GM18517 (cell line): ENCODE results near the gene SSR4.

ENCODE experiments used
- ATAC-seq: cut with Tn5 transposase; IDR thresholded peaks from one replicate; pipeline ENCODE4 v1.9.1; 2021; ENCODE audit warnings: mild to moderate bottlenecking, moderate library complexity; ENCODE audit not compliant: unreplicated experiment

SSR4 gene

DNA sequence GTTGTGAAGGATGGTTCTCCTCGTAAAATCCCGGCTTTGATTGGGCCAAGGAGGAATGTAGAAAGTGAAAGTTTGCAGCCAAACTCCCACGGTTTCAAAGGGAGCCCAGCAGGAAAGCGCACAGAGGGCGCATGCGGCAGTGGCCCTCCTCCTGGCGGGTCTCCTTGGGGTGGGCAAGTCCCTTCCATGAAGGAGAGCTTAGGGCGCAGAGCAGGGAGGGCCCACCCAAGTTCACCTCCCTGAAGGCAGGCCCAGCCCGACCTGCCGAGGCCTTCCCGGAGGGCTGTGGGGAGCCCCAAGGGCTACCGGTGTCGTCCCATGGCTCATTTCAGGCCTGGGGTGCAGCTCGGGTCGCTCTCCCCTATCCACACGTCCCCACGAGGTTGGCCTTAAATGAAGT lies 33.8 kb downstream of the SSR4 start:
- no peak for ATAC-seq

- ATAC-seq, result no peak
Observed at GRCh38 chrX:153828723-153829548, 34.5 kb downstream of the SSR4 start.

GRCh38 chrX:153829549-153829798 lies 35.0 kb downstream of the SSR4 start:
- no peak for ATAC-seq

GRCh38 chrX:153829799-153830639 lies 35.6 kb downstream of the SSR4 start, which contains the start of gene PDZD4:
PDZD4 (minus strand) TSS chrX:153830544; CDS start chrX:153830298, 246 bp downstream.
- ATAC-seq, result no peak

- ATAC-seq, result no peak
Observed at GRCh38 chrX:153830640-153831428, 36.4 kb downstream of the SSR4 start.

DNA sequence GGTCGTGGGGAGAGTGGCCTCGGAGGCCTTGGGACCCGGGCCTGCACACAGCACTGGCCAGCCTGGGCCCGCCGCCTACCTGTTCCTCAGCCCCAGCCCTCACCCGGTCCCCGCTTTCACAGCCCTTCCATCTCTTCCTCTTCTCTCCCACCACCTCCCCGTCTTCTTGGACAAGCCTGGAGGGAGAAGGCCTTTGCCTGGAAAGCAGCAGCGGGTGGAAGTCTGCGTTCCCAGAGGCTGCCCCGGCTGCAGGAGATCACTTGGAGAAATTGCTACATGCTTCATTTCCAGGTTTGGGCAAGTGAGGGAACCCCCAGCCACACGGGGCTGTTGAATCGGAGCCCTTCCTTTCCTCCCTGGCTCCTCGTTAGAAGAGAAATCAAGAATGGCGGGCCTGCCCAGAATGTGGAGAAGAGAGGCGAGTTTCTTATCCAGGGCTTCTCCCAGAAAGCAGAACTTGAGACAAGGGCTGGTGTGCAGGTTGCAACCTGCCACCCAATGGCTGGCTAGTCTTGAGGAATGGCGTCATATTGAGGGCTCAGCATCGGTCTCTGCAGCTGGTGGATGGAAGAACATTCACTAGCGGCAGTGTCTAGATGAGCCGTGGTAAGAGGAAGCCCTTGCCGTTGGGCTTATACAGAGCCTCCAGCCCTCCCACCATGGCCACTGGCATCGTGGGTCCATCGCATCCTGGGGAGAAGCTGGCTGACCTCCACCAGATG lies 37.1 kb downstream of the SSR4 start:
- no peak for ATAC-seq

- ATAC-seq, result no peak
Observed at GRCh38 chrX:153832728-153833127, 38.3 kb downstream of the SSR4 start.

GRCh38 chrX:153836921-153837320 lies 42.5 kb downstream of the SSR4 start:
- no peak for ATAC-seq

- ATAC-seq, result no peak
Observed at GRCh38 chrX:153844509-153845082, 50.1 kb downstream of the SSR4 start.

GRCh38 chrX:153845195-153845594 lies 50.7 kb downstream of the SSR4 start:
- no peak for ATAC-seq

DNA sequence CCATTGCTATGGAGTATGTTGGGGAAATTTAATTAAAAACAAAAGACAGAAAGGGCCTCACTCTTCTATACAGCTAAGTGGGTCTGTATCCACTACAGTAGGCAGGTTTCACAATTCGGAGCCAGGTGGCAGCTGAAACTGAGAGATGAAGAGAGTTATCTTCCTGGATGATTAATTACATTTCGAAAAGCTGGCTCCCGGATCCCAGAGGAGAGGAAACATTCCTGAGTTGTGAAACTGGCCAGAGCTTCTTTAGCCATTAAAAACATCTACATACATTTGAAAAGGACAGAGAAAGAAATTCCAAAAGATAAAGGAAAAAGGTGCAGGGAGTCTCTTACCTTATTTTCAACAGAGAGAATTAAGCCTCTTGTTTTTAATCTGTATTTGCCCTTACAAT lies 51.4 kb downstream of the SSR4 start:
- ATAC-seq, result no peak
